GM19438 (cell line): Measurements from ENCODE around the gene QPCT.
A peak's percentile ranks its signal among the peaks of the same experiment; 100 is the strongest.

Experiments
- ATAC-seq: cut with Tn5 transposase; IDR thresholded peaks from one replicate; pipeline ENCODE4 v1.9.1; 2021; ENCODE audit warnings: low read depth; ENCODE audit not compliant: unreplicated experiment

QPCT gene

GRCh38 chr2:37324786-37325624 lies 19.4 kb upstream of the QPCT start, which contains the start of gene PRKD3:
TSS of gene PRKD3 (minus strand) at chr2:37324833. CDS start at chr2:37316524, 8,309 bp downstream.
- peak; percentile 66 for ATAC-seq

GRCh38 chr2:37325625-37326071 lies 18.8 kb upstream of the QPCT start:
- no peak for ATAC-seq

GRCh38 chr2:37326285-37326684 lies 18.1 kb upstream of the QPCT start:
- ATAC-seq, result no peak

GRCh38 chr2:37326866-37327634 lies 17.4 kb upstream of the QPCT start:
- ATAC-seq, result no peak

DNA sequence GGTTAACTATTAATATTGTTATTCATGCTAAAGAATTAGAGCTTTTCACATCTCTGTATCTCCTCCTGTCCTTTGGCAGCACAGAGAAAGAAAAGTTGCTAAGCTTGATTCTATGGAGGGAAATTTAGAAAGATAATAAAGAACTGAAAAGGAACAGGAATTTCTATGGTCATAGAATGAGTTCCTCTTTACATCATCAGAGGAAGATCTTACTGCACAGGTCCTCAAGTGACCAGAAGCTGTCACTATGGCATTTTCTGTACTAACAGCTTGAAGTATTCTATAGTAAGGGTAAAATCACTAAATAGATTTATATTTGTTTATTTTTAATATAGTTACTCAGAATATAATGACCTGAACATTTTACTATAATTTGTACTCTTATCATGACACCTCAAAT lies 13.7 kb upstream of the QPCT start:
- no peak for ATAC-seq

- ATAC-seq, result no peak
Measured at GRCh38 chr2:37332560-37332959, 11.9 kb upstream of the QPCT start.

DNA sequence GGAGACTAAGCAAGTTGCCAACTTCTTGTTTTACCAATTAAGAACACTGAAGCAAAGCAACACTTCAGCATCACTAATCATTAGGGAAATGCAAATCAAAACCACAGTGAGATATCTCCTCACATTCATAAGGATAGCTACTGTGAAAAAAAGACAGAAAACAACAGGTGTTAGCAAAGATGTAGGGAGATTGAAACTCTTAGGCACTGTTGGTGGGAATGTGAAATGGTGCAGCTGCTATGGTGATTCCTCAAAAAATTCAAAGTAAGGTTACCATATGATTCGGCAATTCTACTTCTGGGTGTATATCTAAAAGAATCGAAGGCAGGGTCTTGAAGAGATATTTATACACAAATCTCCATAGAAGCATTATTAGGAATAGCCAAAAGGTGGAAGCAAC lies 11.2 kb upstream of the QPCT start:
- ATAC-seq, result no peak

DNA sequence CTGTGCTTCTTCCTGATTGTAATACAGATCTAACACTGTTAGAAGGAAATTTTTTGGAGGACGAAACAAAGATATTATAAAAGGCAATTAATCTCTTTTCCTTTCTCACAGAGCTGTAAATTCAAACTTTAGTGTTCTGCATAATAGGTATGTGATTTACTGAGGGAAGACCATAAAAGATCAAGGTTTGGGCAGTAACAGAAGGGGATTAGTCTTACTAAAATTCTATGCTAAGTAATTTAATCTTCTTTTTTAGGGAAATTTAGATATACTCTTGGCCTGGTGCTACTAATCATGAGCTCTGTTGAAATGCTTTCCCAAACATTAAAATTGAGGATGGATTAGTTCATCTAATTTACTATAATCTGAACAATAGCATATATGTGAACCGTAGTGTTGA lies 8.8 kb upstream of the QPCT start:
- ATAC-seq, result no peak

DNA sequence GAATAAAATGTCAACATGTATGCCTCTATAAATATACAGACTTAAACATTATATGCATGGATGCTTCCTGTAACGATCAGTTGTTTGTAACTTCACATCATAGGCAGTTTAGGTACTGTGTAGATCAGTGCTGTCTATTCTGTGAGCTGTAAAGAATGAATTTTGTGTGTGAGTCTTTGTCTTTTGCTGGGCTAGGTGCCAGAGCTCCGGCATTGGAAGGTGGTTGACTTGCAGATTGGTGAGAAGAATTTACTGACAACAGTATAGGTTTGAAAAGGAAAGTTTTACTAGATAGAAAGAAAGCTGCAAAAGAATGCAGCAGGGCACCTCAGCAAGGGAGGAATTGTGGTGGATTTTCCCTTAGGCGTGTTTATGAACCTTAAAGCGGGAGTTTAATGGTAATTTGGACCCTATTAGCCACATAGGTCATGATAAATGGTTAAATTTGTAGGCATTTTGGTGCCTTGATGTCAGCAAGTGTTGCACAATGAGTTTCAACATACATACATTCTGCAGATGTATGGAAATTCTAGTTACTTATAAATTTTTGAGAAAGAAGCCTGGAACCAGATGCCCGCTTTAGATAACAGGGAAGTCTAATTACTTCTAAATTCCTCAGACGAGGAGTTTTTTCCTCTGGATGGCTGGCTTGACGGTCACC lies 6.7 kb upstream of the QPCT start:
- ATAC-seq, result no peak

DNA sequence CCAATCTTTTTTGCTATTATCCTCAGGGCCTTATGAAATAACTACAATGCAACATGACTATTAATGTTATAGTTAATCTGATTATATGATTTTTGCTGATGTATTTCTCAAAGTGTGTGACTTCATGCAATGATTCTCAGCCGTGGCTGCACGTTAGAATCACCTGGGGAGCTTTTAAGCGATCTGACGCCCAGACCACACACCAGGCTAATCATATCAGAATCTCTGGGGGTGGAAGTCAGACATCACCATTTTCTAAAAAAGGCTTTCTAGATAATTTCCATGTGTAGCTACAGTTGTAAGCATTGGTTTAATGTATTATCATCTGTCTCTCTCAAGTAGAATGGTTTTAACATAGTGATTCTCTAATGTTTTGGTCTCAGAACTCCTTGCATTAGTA lies 5.5 kb upstream of the QPCT start:
- no peak for ATAC-seq

DNA sequence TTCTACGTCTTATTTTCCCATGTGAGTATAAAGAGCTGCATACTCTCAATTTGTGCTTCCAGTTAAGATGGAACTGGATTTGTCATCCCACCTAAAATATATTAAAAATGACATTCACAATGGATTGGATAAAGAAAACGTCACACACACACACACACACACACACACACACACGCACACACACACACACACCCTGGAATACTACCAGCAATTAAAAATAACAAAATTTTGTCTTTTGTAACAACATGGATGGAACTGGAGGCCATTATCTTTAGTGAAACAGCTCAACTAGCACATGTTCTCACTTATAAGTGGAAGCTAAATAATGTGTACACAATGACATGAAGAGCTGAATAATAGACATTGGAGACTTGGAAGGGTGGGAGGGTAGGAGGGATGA lies 3.8 kb upstream of the QPCT start:
- ATAC-seq, result no peak

GRCh38 chr2:37342591-37343220 lies 1.7 kb upstream of the QPCT start:
- no peak for ATAC-seq

GRCh38 chr2:37343537-37344434 lies 644 bp upstream of the QPCT start:
- no peak for ATAC-seq

GRCh38 chr2:37348155-37348554 lies 3.7 kb downstream of the QPCT start:
- ATAC-seq, result no peak

DNA sequence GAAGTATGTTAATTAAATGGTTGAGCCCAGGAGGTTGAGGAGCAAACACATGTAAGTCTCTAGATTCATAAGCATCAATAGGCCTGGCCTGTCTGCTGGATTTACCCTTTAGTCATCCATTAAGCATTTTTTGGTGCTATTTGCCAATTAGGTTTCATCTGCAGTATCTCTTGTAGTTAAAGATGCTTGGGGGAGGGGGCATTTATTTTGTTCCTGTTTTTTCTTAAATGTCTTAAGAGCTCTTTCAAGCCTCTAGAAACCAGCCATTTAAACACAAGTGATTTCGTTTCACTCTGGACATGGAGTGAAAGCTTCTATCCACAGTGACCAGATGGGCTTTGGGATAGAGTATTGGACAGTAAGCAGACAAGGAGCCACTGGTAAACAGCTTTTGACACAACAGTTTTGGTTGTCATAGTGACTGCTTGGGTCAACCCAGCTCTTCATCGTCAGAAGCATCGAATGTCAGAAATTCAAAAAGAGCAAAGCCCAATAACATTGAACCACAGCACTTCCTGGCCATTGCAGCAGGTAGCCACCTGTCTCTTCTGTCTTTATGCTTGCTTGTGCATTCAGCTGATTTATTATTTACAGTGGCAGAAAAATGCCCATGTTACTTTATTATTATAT lies 4.9 kb downstream of the QPCT start:
- ATAC-seq, result no peak

DNA sequence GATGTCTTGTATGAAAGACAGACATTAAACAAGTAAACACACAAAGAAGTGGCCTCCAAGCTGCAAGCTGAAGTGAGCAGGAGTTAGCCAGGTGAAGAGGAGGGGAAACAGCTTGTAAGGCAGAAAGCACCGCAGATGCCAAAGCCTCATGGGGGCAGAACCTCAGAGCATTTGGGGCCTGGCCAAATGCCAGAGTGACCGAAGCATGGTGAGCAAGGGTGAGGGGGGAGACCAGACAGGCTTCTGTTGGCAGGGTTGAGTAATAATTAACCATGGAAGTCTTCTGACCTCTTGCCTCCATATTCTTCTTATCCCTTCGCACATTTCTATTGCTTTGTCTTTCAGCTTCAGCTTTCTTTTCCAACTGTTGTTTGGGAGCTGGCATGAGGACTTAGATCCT lies 5.6 kb downstream of the QPCT start:
- peak; percentile 50 for ATAC-seq

GRCh38 chr2:37354531-37354930 lies 10.1 kb downstream of the QPCT start:
- no peak for ATAC-seq

GRCh38 chr2:37355735-37356134 lies 11.3 kb downstream of the QPCT start:
- ATAC-seq, result no peak

DNA sequence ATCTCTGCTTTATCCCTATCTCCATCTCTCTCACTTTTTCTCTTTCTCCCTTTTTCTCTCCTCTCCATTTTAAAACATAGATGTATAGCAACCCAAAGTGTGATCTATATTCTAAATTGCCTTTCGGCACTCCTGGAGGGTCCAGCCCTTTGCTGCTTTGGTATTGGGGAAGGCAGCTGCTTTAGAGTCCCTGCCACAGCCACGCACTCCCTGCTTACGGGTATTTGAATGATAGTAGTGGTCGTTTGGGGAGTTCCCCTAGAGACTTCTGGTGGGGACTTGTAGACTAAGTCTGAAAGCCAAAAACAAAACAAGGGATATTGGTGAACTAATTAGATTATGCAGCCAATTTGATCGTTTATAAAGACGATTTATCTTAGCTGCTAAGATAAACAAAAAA lies 11.9 kb downstream of the QPCT start:
- no peak for ATAC-seq
